CD4-positive, alpha-beta T cell treated with Interleukin-4 for 1 hour (primary cell): Measurements from ENCODE around the gene PRKAG2.

Source experiments
- DNase-seq, 2 donors: peaks; one replicate each; pipeline ENCODE4 v3.0.0-alpha.2; 2020 to 2022

The PRKAG2 gene

GRCh38 chr7:151900591-151900985, 23.7 kb upstream of the PRKAG2 start:
- no peak for DNase-seq

GRCh38 chr7:151899513-151900360, 22.8 kb upstream of the PRKAG2 start:
- no peak for DNase-seq

- no peak for DNase-seq
These were observed 21.2 kb upstream of the PRKAG2 start for GRCh38 chr7:151897951-151898686.

GRCh38 chr7:151897161-151897731, 20.3 kb upstream of the PRKAG2 start:
- DNase-seq = no peak

- no peak for DNase-seq
These were observed 19.6 kb upstream of the PRKAG2 start for GRCh38 chr7:151896486-151896885.

- no peak for DNase-seq
These were observed 19.2 kb upstream of the PRKAG2 start for GRCh38 chr7:151896086-151896485.

- no peak for DNase-seq
These were observed 18.7 kb upstream of the PRKAG2 start for GRCh38 chr7:151895631-151896031.

GRCh38 chr7:151895008-151895630, 18.2 kb upstream of the PRKAG2 start:
- DNase-seq = no peak

- DNase-seq = no peak
These were observed 17.4 kb upstream of the PRKAG2 start for GRCh38 chr7:151894111-151895007.

- no peak for DNase-seq
These were observed 16.5 kb upstream of the PRKAG2 start for GRCh38 chr7:151893405-151893923.

- DNase-seq = no peak
These were observed 14.8 kb upstream of the PRKAG2 start for GRCh38 chr7:151891753-151892152.

- no peak for DNase-seq
These were observed 14.3 kb upstream of the PRKAG2 start for GRCh38 chr7:151891182-151891581.

GRCh38 chr7:151890355-151891004, 13.6 kb upstream of the PRKAG2 start:
- no peak for DNase-seq

GRCh38 chr7:151889406-151890354, 12.8 kb upstream of the PRKAG2 start:
- DNase-seq = no peak

GRCh38 chr7:151888079-151889067, 11.5 kb upstream of the PRKAG2 start:
- DNase-seq = no peak

GRCh38 chr7:151886783-151887182, 9.9 kb upstream of the PRKAG2 start:
- DNase-seq = no peak

- DNase-seq = no peak
These were observed 8.3 kb upstream of the PRKAG2 start for GRCh38 chr7:151885202-151885580.

GRCh38 chr7:151884312-151885201, 7.6 kb upstream of the PRKAG2 start:
- no peak for DNase-seq
